ENCODE data around the gene TTLL11.

DNA sequence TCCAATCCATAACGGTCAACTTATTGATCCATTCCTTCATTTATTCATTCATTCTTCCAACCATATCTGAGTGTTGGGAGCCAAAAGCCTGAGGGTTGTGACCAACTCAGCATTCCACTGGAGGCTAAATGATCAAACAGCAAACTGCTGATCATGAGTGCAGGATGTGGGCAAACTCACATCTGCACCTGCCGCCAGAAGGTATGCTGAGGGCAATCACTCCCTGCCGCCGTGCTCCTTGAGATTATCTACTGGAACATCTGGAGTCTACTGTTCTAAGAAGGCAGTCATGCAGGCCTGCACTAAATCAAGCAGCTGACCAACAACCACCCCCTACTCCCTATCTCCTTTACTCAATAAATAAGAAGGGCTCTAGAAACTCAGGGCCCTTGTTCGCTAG is 184.0 kb downstream of the TTLL11 start:
- TF ChIP-seq, protein P1, sequence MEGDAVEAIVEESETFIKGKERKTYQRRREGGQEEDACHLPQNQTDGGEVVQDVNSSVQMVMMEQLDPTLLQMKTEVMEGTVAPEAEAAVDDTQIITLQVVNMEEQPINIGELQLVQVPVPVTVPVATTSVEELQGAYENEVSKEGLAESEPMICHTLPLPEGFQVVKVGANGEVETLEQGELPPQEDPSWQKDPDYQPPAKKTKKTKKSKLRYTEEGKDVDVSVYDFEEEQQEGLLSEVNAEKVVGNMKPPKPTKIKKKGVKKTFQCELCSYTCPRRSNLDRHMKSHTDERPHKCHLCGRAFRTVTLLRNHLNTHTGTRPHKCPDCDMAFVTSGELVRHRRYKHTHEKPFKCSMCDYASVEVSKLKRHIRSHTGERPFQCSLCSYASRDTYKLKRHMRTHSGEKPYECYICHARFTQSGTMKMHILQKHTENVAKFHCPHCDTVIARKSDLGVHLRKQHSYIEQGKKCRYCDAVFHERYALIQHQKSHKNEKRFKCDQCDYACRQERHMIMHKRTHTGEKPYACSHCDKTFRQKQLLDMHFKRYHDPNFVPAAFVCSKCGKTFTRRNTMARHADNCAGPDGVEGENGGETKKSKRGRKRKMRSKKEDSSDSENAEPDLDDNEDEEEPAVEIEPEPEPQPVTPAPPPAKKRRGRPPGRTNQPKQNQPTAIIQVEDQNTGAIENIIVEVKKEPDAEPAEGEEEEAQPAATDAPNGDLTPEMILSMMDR (IDR thresholded peaks at IDR 0.05; ENCODE audit: control extremely low read depth in 1 of 3, insufficient read depth in 1 of 3, low read depth in 1 of 3, low read length in 3 of 3), result no peak
- TF ChIP-seq JUND (IDR thresholded peaks at IDR 0.05; ENCODE audit: low read length), result no peak
- TF ChIP-seq TAF1 (IDR thresholded peaks at IDR 0.05; ENCODE audit: low read depth, low read length), result no peak
- no peak for TF ChIP-seq TAF7 (optimal IDR thresholded peaks at IDR 0.05; ENCODE audit: borderline replicate concordance, low read depth, low read length)
- no peak for TF ChIP-seq GABPA (IDR thresholded peaks at IDR 0.05; ENCODE audit: borderline replicate concordance, insufficient read depth, low read length)
- TF ChIP-seq POLR2A (IDR thresholded peaks at IDR 0.05; ENCODE audit: control extremely low read depth in 1 of 2, low read depth in 2 of 2, low read length in 2 of 2), result no peak
- TF ChIP-seq NRF1 (IDR thresholded peaks at IDR 0.05; ENCODE audit: low read depth, low read length), result no peak
- no peak for TF ChIP-seq SIX5 (IDR thresholded peaks at IDR 0.05; ENCODE audit: low read depth, low read length)
- no peak for TF ChIP-seq CHD1 (IDR thresholded peaks at IDR 0.05; ENCODE audit: low read depth, low read length)
- TF ChIP-seq EZH2 (IDR thresholded peaks at IDR 0.05; ENCODE audit: low read depth, low read length, severe bottlenecking), result no peak
- TF ChIP-seq RFX5 (IDR thresholded peaks at IDR 0.05; ENCODE audit: borderline replicate concordance, low read depth, low read length), result no peak

All from H1 (cell line).